IMR-90 (cell line): ENCODE measurements around the gene PFAS. TPM values are rescaled to one million over a fixed set of nuclear protein-coding genes. Genes with fewer than 3 reads are reported as not detected.

Experiments
- ATAC-seq: fragments of 200-7000 bp; cut with Tn5 transposase; 2 replicates; pipeline ENCODE4 v1.9.1; 2020; ENCODE audit warnings: low read depth, mild to moderate bottlenecking, moderate library complexity
- BruUV-seq: library from RNA; stranded (reverse); fragments of 400-500 nt; replicated peaks from 2 replicates; lab custom pipeline; 2021; lab: Mats Ljungman, UMichigan
- CTCF ChIA-PET: fragments of 300-600 bp; formaldehyde crosslinking; extraction: SDS; loops from one replicate; lab custom pipeline; 2021; ENCODE audit warnings: antibody characterized with exemption; lab: Yijun Ruan, JAX
- POLR2A ChIA-PET: fragments of 300-600 bp; sonication (Branson Sonifier 250); formaldehyde crosslinking; loops from one replicate; lab custom pipeline; 2022; ENCODE audit warnings: antibody characterized with exemption; ENCODE audit not compliant: unreplicated experiment; lab: Charles Lee
- DNase-seq: peaks from one replicate; pipeline ENCODE4 v3.0.0; 2013
- H2AFZ ChIP-seq: replicated peaks from 2 replicates; pipeline ENCODE3; 2013; ENCODE audit warnings: low read length, mild to moderate bottlenecking; ENCODE audit not compliant: poor library complexity
- H2AK5ac ChIP-seq: 2 replicates; pipeline ENCODE4 v1.6.1; 2013; ENCODE audit warnings: low read depth, low read length, inconsistent platforms
- H2AK9ac ChIP-seq: replicated peaks from 2 replicates; pipeline ENCODE3; 2013; ENCODE audit warnings: mild to moderate bottlenecking, low read depth, low read length, moderate library complexity; ENCODE audit not compliant: poor library complexity
- H2BK120ac ChIP-seq: 2 replicates; pipeline ENCODE4 v1.6.1; 2013; ENCODE audit warnings: low read depth, low read length, inconsistent platforms
- H2BK15ac ChIP-seq: 3 replicates; pipeline ENCODE4 v1.6.1; 2013; ENCODE audit warnings: low read depth, low read length, inconsistent platforms
- H2BK20ac ChIP-seq: 2 replicates; pipeline ENCODE4 v1.6.1; 2013; ENCODE audit warnings: low read depth, mild to moderate bottlenecking, inconsistent platforms, low read length, moderate library complexity
- H2BK5ac ChIP-seq: 2 replicates; pipeline ENCODE4 v1.6.1; 2013; ENCODE audit warnings: mild to moderate bottlenecking, low read depth, low read length, inconsistent platforms; ENCODE audit not compliant: poor library complexity, severe bottlenecking
- H3K14ac ChIP-seq: replicated peaks from 2 replicates; pipeline ENCODE4 v1.6.1; 2013; ENCODE audit warnings: low read depth, low read length, inconsistent platforms
- H3K18ac ChIP-seq: 2 replicates; pipeline ENCODE4 v1.6.1; 2013; ENCODE audit warnings: low read depth, low read length, control low read depth
- H3K23ac ChIP-seq: 2 replicates; pipeline ENCODE4 v1.6.1; 2013; ENCODE audit warnings: low read depth, low read length, inconsistent platforms
- H3K27ac ChIP-seq: 2 replicates; pipeline ENCODE4 v1.5.1; 2013; ENCODE audit warnings: mild to moderate bottlenecking, control low read depth, low read length; ENCODE audit not compliant: insufficient read depth
- H3K27me3 ChIP-seq: 2 replicates; pipeline ENCODE4 v1.6.1; 2013; ENCODE audit warnings: low read length; ENCODE audit not compliant: control insufficient read depth, insufficient read depth
- H3K36me3 ChIP-seq: 2 replicates; pipeline ENCODE4 v1.6.1; 2013; ENCODE audit warnings: low read length, mixed read lengths; ENCODE audit not compliant: control insufficient read depth, insufficient read depth
- H3K4ac ChIP-seq: 2 replicates; pipeline ENCODE4 v1.6.1; 2013; ENCODE audit warnings: low read depth, low read length, inconsistent platforms
- H3K4me1 ChIP-seq: 2 replicates; pipeline ENCODE4 v1.6.1; 2013; ENCODE audit warnings: low read length, mixed read lengths; ENCODE audit not compliant: control insufficient read depth, insufficient read depth
- H3K4me2 ChIP-seq: 2 replicates; pipeline ENCODE4 v1.6.1; 2013; ENCODE audit warnings: low read depth, mild to moderate bottlenecking, control low read depth, low read length, moderate library complexity
- H3K4me3 ChIP-seq: 2 replicates; pipeline ENCODE4 v1.5.1; 2013; ENCODE audit warnings: low read depth, mild to moderate bottlenecking, control low read depth, low read length, moderate library complexity; ENCODE audit not compliant: insufficient read depth
- H3K56ac ChIP-seq: 2 replicates; pipeline ENCODE4 v1.6.1; 2013; ENCODE audit warnings: low read length, inconsistent platforms; ENCODE audit not compliant: insufficient read depth; ENCODE audit errors: extremely low read depth
- H3K79me1 ChIP-seq, 2 experiments: 2 replicates each; pipeline ENCODE4 v1.6.1; 2013; ENCODE audit warnings: low read length in 2 of 2, inconsistent platforms in 1 of 2, low read depth in 1 of 2
- H3K9ac ChIP-seq: 2 replicates; pipeline ENCODE4 v1.6.1; 2013; ENCODE audit warnings: low read depth, low read length, control low read depth
- H3K9me1 ChIP-seq: 2 replicates; pipeline ENCODE4 v1.6.1; 2013; ENCODE audit warnings: low read length, inconsistent platforms; ENCODE audit not compliant: insufficient read depth
- H3K9me3 ChIP-seq: 2 replicates; pipeline ENCODE4 v1.6.1; 2013; ENCODE audit warnings: low read length; ENCODE audit not compliant: control insufficient read depth, insufficient read depth
- H4K20me1 ChIP-seq: 2 replicates; pipeline ENCODE4 v1.6.1; 2013; ENCODE audit warnings: low read length, inconsistent platforms; ENCODE audit not compliant: insufficient read depth
- H4K5ac ChIP-seq: 2 replicates; pipeline ENCODE4 v1.6.1; 2013; ENCODE audit warnings: mild to moderate bottlenecking, low read depth, low read length, control low read depth
- H4K8ac ChIP-seq, 2 experiments: 2 replicates each; pipeline ENCODE4 v1.6.1; 2013; ENCODE audit warnings: low read depth in 2 of 2, low read length in 2 of 2, control low read depth in 1 of 2, inconsistent platforms in 1 of 2
- H4K91ac ChIP-seq: 2 replicates; pipeline ENCODE4 v1.6.1; 2013; ENCODE audit warnings: low read depth, low read length, inconsistent platforms; ENCODE audit not compliant: insufficient read depth
- CHD1 ChIP-seq: IDR thresholded peaks from 2 replicates; pipeline ENCODE4 v1.6.1; 2012; ENCODE audit warnings: low read depth, low read length, improper control_type of control experiment
- CTCF ChIP-seq: conservative IDR thresholded peaks from 2 replicates; pipeline ENCODE4 v1.5.1; 2012; ENCODE audit warnings: mild to moderate bottlenecking, low read depth, low read length, improper control_type of control experiment
- RAD21 ChIP-seq: IDR thresholded peaks from 2 replicates; pipeline ENCODE4 v1.6.1; 2012; ENCODE audit warnings: low read length, improper control_type of control experiment
- RCOR1 ChIP-seq: IDR thresholded peaks from 2 replicates; pipeline ENCODE4 v1.6.1; 2012; ENCODE audit warnings: mild to moderate bottlenecking, low read length, improper control_type of control experiment; ENCODE audit not compliant: insufficient replicate concordance
- SMC3 ChIP-seq: fragments of 150-350 bp; IDR thresholded peaks from 2 replicates; pipeline ENCODE4 v1.6.1; 2016; ENCODE audit warnings: low read depth, mild to moderate bottlenecking, antibody characterized with exemption, low read length, moderate library complexity
- USF2 ChIP-seq: fragments of 150-350 bp; IDR thresholded peaks from 2 replicates; pipeline ENCODE4 v1.6.1; 2017; ENCODE audit warnings: mild to moderate bottlenecking, antibody characterized with exemption, low read length, low read depth
- WGBS, 2 experiments: methylation state at CpG; one replicate each; pipeline versions ENCODE4 v1.1.5 to v1.1.7; 2013; ENCODE audit warnings: missing lambda C conversion rate in 2 of 2; ENCODE audit not compliant: insufficient read length in 1 of 2; ENCODE audit errors: extremely low coverage in 2 of 2; 5-methylcytosine and 5-hydroxymethylcytosine counted together
- dilution Hi-C: fragments of 300-500 bp; cut with HindIII; formaldehyde crosslinking; loops from one replicate; pipeline ENCODE4 v1.14.3; 2018; ENCODE audit warnings: low sequenced_read_pairs; ENCODE audit not compliant: unreplicated experiment
- in situ Hi-C: fragments of 300-500 bp; cut with MboI; formaldehyde crosslinking; loops from 3 replicates; pipeline ENCODE4 v1.14.3; 2019; ENCODE audit warnings: low sequenced_read_pairs, inconsistent platforms, mixed read lengths
- intact Hi-C: fragments of 100-400 bp; cut with micrococcal nuclease; formaldehyde crosslinking; loops from 2 replicates; pipeline ENCODE4 v1.10.0; 2022
- polyA plus RNA-seq, 3 experiments: library from polyadenylated mRNA; depleted of rRNA; stranded (reverse); fragments of >200 nt; gene quantifications; 2 replicates each; pipeline ENCODE4 v1.2.3, GENCODE V29; 2012; ENCODE audit warnings: low replicate concordance in 1 of 3
- total RNA-seq: library from RNA; depleted of rRNA; stranded (reverse); fragments of >200 nt; gene quantifications from 2 replicates; pipeline ENCODE4 v1.2.3, GENCODE V29; 2012

The PFAS gene
- total and polyA plus RNA-seq, 2 of the 4 experiments (the other 2 are of a cell fraction), result 20.7 to 26.2 TPM

GRCh38 chr17:8310601-8311123, 61.6 kb downstream of the PFAS start (continued):
- TF ChIP-seq CTCF, result no peak

GRCh38 chr17:8311131-8311790, 62.2 kb downstream of the PFAS start:
- H2BK20ac ChIP-seq, result no peak overlapping the region
- H3K36me3 ChIP-seq, result no peaks in the 10 kb centered on the region
- H3K9ac ChIP-seq, result no peak overlapping the region
- H2AK9ac ChIP-seq, result no peak overlapping the region
- dilution Hi-C loops, result no loop called here
- H4K8ac ChIP-seq, result no peak overlapping the region
- no peak overlapping the region for H3K18ac ChIP-seq
- no peaks in the 10 kb centered on the region for H3K79me1 ChIP-seq
- no peak overlapping the region for H4K91ac ChIP-seq
- 83% methylated on average over 8 of the region's 25 CpGs; no CpG with 5 or more reads in 1 of the 2 experiments for WGBS, 2 experiments
- POLR2A ChIA-PET, result no interaction called here
- H2BK5ac ChIP-seq, result no peak overlapping the region
- no peaks in the 10 kb centered on the region; the same call in 1 of the 2 replicates for H3K4me1 ChIP-seq
- no peak overlapping the region for H2BK15ac ChIP-seq
- no peak overlapping the region for H2AFZ ChIP-seq
- no peak overlapping the region for H3K27ac ChIP-seq
- no peaks in the 10 kb centered on the region for H3K9me1 ChIP-seq
- H3K4me3 ChIP-seq, result no peak overlapping the region
- DNase-seq, result no peak
- ATAC-seq, result no peak
- H3K4ac ChIP-seq, result no peak overlapping the region
- H3K27me3 ChIP-seq, result peaks cover 62% of the 10 kb centered on the region
- no peak overlapping the region for H3K23ac ChIP-seq
- H4K20me1 ChIP-seq, result no peaks in the 10 kb centered on the region
- no peak overlapping the region for H2BK120ac ChIP-seq
- TF ChIP-seq SMC3 (no peak), CHD1 (no peak), USF2 (no peak), RCOR1 (no peak), RAD21 (no peak)
- no peaks in the 10 kb centered on the region for H3K9me3 ChIP-seq
- BruUV-seq, result no TSS peak
- no peak overlapping the region for H3K4me2 ChIP-seq
- CTCF ChIA-PET, result no interaction called here
- no peak overlapping the region for H4K5ac ChIP-seq
- no peak overlapping the region for H3K14ac ChIP-seq
- H2AK5ac ChIP-seq, result no peak overlapping the region
- in situ Hi-C loops, result loop anchor here (25.0 kb wide), 1 partner anchor 224 kb away; the partner anchor contains the start of gene ALOX12B
- intact Hi-C loops, result no loop called here
- no peak overlapping the region for H3K56ac ChIP-seq
